Mesenteric fat pad (tissue), 1 donor: ENCODE data around the gene ATP1B1. TPM values are rescaled to one million over a fixed set of nuclear protein-coding genes. Genes with fewer than 3 reads are reported as not detected.
A peak's percentile ranks its signal among the peaks of the same experiment; 100 is the strongest.

ENCODE experiments used
- DNase-seq: peaks from one replicate; pipeline ENCODE4 v3.0.0-alpha.2; 2020; ENCODE audit warnings: low spot score
- total RNA-seq: library from RNA; stranded (reverse); fragmentation: NEBNext Ultra II Directional; extraction: Animal tissue kit (Norgen Biotek cat#: 25700); gene quantifications from one replicate; pipeline ENCODE4 v1.2.1, GENCODE V29; 2021
- donor health status: DM: yes; HTN: yes; CAD: no.

ATP1B1 gene
- total RNA-seq, 1 donor from 2014 or later = 13.4 TPM

DNA sequence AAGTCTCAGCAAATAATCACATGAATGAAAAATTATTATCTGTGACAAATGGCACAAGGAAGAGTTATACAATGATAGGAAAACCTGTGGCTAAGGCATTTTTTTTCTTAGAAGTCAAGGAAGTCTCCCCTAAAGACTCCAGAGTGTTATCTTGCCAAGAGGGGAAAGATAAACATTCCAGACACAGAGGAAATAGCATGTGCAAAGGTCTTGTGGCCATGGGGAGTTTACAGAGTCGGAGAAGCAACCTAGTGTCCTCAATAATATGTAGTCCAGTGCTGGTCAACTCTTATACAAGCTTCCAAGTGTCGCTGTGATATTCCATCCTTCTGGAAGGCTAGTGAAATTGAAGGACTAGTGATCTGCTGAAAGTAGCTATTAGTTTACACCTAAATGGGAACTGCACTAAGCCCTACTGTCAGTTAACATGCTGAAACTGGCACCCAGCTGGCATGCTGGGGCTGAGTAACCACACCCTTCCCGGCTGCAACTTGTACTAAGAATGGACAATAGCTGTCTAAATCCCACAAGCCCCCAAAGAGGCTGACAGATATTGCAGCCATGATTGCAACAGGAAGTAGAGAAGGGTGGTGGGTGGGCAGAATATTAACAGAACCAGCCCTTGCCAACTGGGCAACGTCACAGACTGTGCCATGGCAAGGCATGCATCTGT lies 11.5 kb upstream of the ATP1B1 start:
- no peak for DNase-seq

GRCh38 chr1:169098380-169098779 lies 8.1 kb upstream of the ATP1B1 start:
- DNase-seq = no peak

- no peak for DNase-seq
Measured at GRCh38 chr1:169099561-169099960, 6.9 kb upstream of the ATP1B1 start.

DNA sequence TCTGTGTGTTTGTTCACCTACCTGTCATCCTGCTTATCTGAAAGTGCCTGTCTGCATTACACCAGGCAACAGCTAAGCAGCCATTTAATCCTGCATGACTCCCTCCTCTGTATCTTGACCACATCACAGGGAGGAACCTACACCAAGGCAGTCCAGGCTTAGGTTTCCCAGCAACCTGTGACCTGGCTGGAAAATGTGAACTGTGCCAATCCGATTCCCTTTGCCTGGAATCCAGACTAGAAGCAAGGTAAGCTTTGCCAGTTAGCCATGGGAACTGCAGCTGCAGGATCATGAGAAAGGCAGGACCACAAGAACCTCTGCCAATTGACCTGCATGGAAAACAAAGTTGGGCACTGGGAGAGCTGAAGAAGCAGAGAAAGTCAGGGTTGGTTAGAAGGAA lies 6.3 kb upstream of the ATP1B1 start:
- no peak for DNase-seq

- no peak for DNase-seq
Measured at GRCh38 chr1:169100651-169101088, 5.8 kb upstream of the ATP1B1 start.

DNA sequence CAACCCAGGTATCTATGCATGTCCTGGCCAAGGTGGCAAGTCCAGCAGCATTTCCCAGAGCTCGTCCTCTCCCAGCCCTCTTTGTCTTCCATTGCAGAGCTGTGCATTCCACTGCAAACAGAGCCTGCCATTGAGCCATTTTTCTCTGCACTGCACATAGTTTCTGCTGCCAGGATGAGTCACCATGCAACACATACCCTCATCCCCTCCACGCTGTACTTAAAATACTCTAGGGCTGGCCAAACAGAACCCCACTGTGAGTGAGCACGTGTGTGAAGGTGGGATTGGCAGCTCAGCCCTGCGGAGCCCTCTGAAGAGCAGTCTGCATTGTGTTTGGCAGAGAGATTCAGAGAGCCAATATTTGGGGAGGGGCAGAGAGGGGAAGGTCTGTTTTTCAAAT lies 3.9 kb upstream of the ATP1B1 start:
- no peak for DNase-seq

DNA sequence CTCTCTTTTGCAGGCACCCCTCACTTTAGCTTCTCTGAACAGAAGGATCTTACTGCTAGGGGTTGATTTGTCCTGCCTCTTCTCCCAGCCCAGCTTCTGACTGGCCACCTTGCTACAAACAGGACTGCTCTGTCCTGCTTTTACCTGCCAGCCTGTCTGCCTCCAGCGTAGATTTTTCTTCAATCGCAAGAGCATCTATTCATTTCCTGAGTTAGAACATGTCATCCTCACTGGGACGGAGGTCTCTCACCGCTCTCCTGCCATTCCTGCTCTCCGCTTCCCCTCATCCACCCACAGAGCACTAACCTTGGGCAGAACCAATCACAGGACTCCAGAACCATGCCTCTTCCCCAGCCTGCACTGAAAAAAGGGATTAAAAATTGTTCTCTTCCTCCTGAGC lies 3.5 kb upstream of the ATP1B1 start:
- DNase-seq = no peak

DNA sequence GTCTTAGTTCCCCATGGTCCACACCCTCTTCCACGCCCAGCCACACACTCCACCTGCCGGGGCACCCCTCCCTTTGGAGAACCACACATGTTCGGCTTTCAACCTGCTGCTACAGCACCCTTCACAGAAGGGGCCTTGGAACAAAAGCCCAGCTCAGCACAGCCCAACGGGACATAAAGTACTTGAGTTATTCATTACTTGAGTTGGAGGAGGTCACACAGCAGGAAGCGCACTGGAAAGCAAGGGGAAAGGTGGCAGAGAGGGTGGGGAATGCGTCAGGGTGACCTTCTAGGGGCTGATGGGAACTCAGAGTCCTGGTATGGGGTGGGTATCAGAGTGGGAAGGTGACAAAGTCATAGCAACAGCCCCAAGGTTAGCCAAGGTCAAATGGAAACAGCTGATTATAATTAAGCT lies 3.0 kb upstream of the ATP1B1 start:
- DNase-seq = no peak

DNA sequence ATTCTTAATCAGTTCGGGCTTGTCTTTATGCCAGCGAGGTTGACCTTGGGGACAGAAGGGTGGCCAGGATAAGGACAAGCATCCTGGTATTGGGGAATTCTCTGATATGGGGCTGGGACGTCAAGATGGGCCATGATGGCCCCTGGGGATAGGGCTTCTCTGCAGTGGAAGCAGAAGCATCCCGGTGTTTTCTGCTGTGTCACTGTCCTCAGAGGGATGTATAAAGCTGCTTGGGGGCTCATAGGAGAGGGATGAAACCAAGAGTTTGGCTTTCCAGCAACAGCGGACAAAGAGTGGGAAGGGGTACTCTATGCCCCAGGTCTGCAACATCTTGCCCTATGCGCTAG lies 1.4 kb upstream of the ATP1B1 start:
- DNase-seq = no peak

- DNase-seq = peak; percentile 91
Measured at GRCh38 chr1:169105434-169106094, 926 bp upstream of the ATP1B1 start.

DNA sequence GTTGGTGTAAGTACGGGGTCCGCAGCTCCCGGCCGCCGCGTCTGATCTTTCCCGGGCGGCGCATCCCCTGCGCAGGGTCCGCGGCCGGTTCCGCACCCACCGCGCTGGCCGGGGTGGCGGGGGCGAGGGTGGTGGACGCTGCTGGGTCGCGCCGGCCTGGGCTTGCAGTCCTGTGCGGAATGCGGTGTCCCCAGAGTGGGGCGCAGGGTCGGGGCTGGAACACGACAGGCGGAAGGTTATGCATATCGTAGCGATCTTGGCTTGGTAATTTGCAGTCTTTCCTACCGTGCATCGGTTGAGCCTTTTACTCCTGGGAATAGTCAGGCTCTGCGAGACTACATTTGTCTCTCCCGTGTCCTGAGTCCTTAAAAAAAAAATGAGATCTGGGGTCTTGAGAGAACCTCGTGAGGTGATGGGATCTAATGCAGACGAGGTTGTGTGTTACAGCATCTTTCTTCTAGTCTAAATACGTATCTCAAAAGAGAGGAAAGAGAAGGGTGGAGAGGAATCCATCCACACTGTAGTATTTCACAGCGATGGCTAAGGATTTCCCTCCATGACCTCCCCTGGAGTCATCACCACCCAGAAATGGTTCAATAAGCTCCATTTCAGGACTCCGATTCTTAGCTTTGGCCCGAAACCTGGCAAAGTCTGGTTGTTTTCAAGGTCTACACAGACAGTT lies 572 bp downstream of the ATP1B1 start:
- no peak for DNase-seq

DNA sequence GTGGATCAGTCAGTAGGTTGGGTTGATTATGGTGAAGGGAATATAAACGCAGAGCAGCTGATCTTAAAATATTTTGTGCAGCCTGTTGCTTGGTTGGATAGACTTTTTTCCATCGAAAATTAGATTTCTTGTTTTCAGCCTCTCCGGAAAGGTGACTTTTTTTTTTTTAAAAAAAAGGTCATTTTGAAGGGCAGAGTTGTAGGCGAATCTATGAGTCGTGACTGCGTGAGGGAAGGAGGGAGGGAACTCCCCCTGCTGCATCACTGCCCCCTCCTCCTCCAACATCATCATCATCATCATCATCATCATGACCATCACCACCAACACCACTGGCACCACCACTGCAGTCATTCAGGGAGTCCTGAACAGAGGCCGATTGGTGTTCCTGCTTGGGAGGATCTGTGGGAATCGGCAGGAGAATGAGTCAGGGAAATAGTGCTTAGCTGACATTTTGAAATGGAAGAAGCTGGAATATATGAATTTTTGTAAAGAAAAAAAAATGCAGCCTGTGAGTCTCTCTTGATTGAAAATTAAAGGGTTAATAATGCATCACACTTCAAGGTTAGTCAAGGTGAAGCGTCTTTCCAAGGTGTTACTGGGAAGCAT lies 1.2 kb downstream of the ATP1B1 start:
- no peak for DNase-seq

- no peak for DNase-seq
Measured at GRCh38 chr1:169108223-169108622, 1.7 kb downstream of the ATP1B1 start.

DNA sequence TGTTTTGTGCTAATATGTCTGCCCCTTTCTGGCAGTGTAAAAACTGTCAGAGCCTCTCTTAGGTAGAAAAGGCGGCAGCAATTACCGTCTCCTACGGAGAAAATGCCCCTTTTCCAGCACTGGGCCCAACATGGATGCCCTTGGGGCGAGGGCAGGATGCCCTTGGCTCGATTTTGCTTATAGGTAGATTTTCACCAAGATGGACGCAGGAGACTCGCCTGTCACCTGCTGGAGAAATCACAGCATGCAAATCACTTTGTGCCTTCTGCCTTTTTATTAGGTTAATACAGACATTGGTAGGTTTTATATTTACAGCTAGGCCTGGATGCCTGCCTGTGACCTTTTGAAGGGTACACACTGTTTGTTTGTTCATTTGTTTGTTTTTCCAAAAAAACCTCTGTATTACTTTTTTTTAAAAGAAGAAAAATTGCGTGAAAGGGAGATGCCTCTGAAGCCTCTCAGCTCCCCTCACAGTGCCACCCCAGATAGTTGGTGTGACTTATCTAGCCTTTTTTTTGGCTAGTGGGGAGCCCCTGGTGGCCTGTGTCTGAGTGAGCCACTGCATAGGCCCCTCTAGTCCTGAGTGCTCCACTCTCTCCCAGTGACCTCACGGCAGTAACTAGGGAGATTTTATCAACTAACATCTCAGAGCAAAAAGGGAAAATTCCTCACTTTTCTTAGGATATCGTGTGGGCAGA lies 2.5 kb downstream of the ATP1B1 start:
- no peak for DNase-seq

GRCh38 chr1:169109561-169110134 lies 3.2 kb downstream of the ATP1B1 start:
- no peak for DNase-seq

GRCh38 chr1:169110236-169110635 lies 3.7 kb downstream of the ATP1B1 start:
- DNase-seq = no peak

- no peak for DNase-seq
Measured at GRCh38 chr1:169110689-169111447, 4.4 kb downstream of the ATP1B1 start.

DNA sequence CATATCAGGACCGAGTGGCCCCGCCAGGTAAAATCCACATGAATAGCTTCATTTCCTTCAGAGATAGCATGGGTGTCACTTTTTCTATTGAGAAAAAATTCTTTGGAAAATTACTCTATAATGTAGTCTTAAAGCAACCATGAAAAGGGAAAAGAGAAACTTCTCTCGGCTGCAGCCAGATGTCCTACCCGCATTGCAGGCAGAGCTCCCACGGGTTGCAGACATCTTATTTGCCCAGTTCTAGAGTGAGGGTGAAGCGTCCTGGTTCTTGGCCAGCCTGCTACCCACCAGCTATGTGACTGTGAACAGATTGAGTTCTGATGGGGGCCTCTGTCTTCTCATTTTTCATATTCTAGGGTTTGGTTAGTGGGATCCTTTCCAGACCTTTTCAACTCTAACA lies 5.0 kb downstream of the ATP1B1 start:
- DNase-seq = no peak

GRCh38 chr1:169112241-169112640 lies 5.8 kb downstream of the ATP1B1 start:
- DNase-seq = no peak

DNA sequence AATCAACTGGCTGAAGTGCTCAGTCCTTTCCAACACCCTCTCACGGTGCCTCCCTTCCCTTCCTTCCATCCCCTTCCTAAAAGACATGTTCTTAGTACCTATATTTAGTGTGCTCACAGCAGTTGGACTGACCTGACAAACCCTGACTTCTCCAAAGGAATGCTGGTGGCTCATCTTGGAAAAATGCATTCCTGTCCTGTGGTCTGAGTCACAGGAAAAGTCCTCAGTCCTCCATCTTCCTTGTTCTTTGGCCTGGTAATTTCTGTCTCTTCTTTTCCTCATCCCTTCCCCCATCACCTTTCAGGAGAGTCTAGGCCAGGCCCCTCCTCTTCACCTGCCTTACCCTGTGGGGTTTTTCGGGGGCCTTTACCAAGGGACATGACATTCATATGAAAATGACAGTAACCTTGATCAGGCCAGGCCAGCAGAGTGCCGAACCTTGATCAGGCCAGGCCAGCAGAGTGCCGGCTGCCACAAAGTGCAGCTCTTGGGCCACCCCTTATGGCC lies 7.2 kb downstream of the ATP1B1 start:
- no peak for DNase-seq
